CD4-positive, alpha-beta memory T cell (primary cell): ENCODE results near the gene NENF. TPM values are rescaled to one million over a fixed set of nuclear protein-coding genes. Genes with fewer than 3 reads are reported as not detected.

Source experiments
- CTCF ChIA-PET: fragments of 350-600 bp; sonication (Branson Sonifier 250); formaldehyde crosslinking; loops from one replicate; lab custom pipeline; 2021; ENCODE audit warnings: inconsistent platforms; ENCODE audit not compliant: partially characterized antibody; lab: Charles Lee
- POLR2A ChIA-PET: fragments of 350-600 bp; sonication (Branson Sonifier 250); formaldehyde crosslinking; loops from one replicate; lab custom pipeline; 2021; ENCODE audit not compliant: partially characterized antibody; lab: Charles Lee
- DNase-seq, 5 donors: peaks; one replicate each; pipeline versions ENCODE4 v3.0.0 to v3.0.0-alpha.2; 2020 to 2022; ENCODE audit warnings: mixed read lengths in 1 of 5
- H3K27ac ChIP-seq: one replicate; pipeline ENCODE4 v1.7.0; 2013; ENCODE audit warnings: low read depth, low read length
- H3K27me3 ChIP-seq: 2 replicates; pipeline ENCODE4 v1.7.0; 2013; ENCODE audit warnings: mild to moderate bottlenecking, low read length, moderate library complexity; ENCODE audit not compliant: insufficient read depth
- H3K36me3 ChIP-seq: 2 replicates; pipeline ENCODE4 v1.7.0; 2013; ENCODE audit warnings: mild to moderate bottlenecking, low read length, moderate library complexity; ENCODE audit not compliant: insufficient read depth
- H3K4me1 ChIP-seq: 2 replicates; pipeline ENCODE4 v1.7.0; 2013; ENCODE audit warnings: mild to moderate bottlenecking, low read length, moderate library complexity; ENCODE audit not compliant: insufficient read depth
- H3K4me3 ChIP-seq, 2 donors: one replicate each; pipeline ENCODE4 v1.7.0; 2013; ENCODE audit warnings: low read length in 2 of 2, mild to moderate bottlenecking in 1 of 2
- H3K9me3 ChIP-seq, 2 donors: one replicate each; pipeline ENCODE4 v1.7.0; 2013; ENCODE audit warnings: low read length in 2 of 2, control low read depth in 1 of 2; ENCODE audit not compliant: control insufficient read depth in 1 of 2
- H3K27ac Mint-ChIP-seq, 7 donors: one replicate each; pipeline ENCODE4 v1.8.0; 2020 to 2021; ENCODE audit warnings: mixed read lengths in 7 of 7, mild to moderate bottlenecking in 6 of 7, inconsistent platforms in 3 of 7, moderate library complexity in 3 of 7
- H3K27me3 Mint-ChIP-seq, 2 donors: one replicate each; pipeline ENCODE4 v1.8.0; 2020 to 2021; ENCODE audit warnings: mixed read lengths in 2 of 2
- H3K36me3 Mint-ChIP-seq, 2 donors: one replicate each; pipeline ENCODE4 v1.8.0; 2020 to 2021; ENCODE audit warnings: mixed read lengths in 2 of 2, inconsistent platforms in 1 of 2, mild to moderate bottlenecking in 1 of 2
- H3K4me1 Mint-ChIP-seq, 4 donors: one replicate each; pipeline ENCODE4 v1.8.0; 2020 to 2021; ENCODE audit warnings: mixed read lengths in 4 of 4, mild to moderate bottlenecking in 1 of 4
- H3K4me3 Mint-ChIP-seq, 8 donors: one replicate each; pipeline ENCODE4 v1.8.0; 2020 to 2021; ENCODE audit warnings: mixed read lengths in 8 of 8, mild to moderate bottlenecking in 7 of 8, moderate library complexity in 6 of 8, inconsistent platforms in 3 of 8
- H3K9me3 Mint-ChIP-seq, 8 donors: one replicate each; pipeline ENCODE4 v1.8.0; 2020 to 2021; ENCODE audit warnings: mixed read lengths in 8 of 8, mild to moderate bottlenecking in 5 of 8, inconsistent platforms in 3 of 8, moderate library complexity in 1 of 8
- intact Hi-C: fragments of 100-400 bp; cut with micrococcal nuclease; formaldehyde crosslinking; loops from one replicate; pipeline ENCODE4 v1.15.1; 2023
- polyA plus RNA-seq, 2 donors: library from polyadenylated mRNA; unstranded; fragments of 300-500 nt; fragmentation: Illumina TruSeq; gene quantifications; one replicate each; pipeline ENCODE4 v1.2.3, GENCODE V29; 2021
- total RNA-seq, 2 experiments: library from RNA; stranded (reverse); gene quantifications; one replicate each; pipeline ENCODE4 v1.2.3, GENCODE V29; 2021

The NENF gene
- total and polyA plus RNA-seq, 4 experiments from 2014 or later = 18.7 to 76.2 (median 31.8) TPM

GRCh38 chr1:212452323-212453155 is 19.8 kb downstream of the NENF start:
- intact Hi-C loops = no loop called here
- CTCF ChIA-PET = interaction anchor here (1.0 to 11.6 kb wide), 4 partner anchors 18 to 391 kb away, joined by 3 to 404 read pairs (median 120); no protein-coding TSS in a partner anchor
- no peak overlapping the region for H3K4me3 Mint-ChIP-seq
- Histone ChIP-seq H3K27ac (no peak overlapping the region), H3K36me3 (no peaks in the 10 kb centered on the region), H3K9me3 (no peaks in the 10 kb centered on the region), H3K4me1 (peaks cover 3% of the 10 kb centered on the region), H3K27me3 (no peaks in the 10 kb centered on the region), H3K4me3 (no peak overlapping the region)
- no peaks in the 10 kb centered on the region for H3K36me3 Mint-ChIP-seq
- no peak for DNase-seq
- peaks cover 0 to 1% (median 0%) of the 10 kb centered on the region in 4 donors for H3K4me1 Mint-ChIP-seq
- no peaks in the 10 kb centered on the region for H3K27me3 Mint-ChIP-seq
- POLR2A ChIA-PET = no interaction called here
- H3K27ac Mint-ChIP-seq = peak overlapping the region in 2 of 7 donors; percentile 22 to 73
- H3K9me3 Mint-ChIP-seq = no peaks in the 10 kb centered on the region

- peaks cover 3% of the 10 kb centered on the region for H3K4me1 ChIP-seq
- H3K9me3 ChIP-seq = no peaks in the 10 kb centered on the region
- H3K27me3 ChIP-seq = no peaks in the 10 kb centered on the region
- no peak overlapping the region for H3K27ac ChIP-seq
- H3K36me3 ChIP-seq = no peaks in the 10 kb centered on the region
- Mint-ChIP-seq H3K27me3 (no peaks in the 10 kb centered on the region), H3K36me3 (no peaks in the 10 kb centered on the region), H3K9me3 (no peaks in the 10 kb centered on the region), H3K4me1 (peaks cover 0 to 5% (median under 1%) of the 10 kb centered on the region in 4 donors), H3K4me3 (no peak overlapping the region), H3K27ac (no peak overlapping the region)
- POLR2A ChIA-PET = no interaction called here
- no peak for DNase-seq
- intact Hi-C loops = no loop called here
- no peak overlapping the region for H3K4me3 ChIP-seq
- CTCF ChIA-PET = interaction anchor here (0.9 to 11.6 kb wide), 4 partner anchors 12 to 391 kb away, joined by 3 to 404 read pairs (median 120); no protein-coding TSS in a partner anchor
Measured at GRCh38 chr1:212453156-212453857, 20.6 kb downstream of the NENF start.

GRCh38 chr1:212454741-212455140 is 22.0 kb downstream of the NENF start:
- Histone ChIP-seq H3K36me3 (no peaks in the 10 kb centered on the region), H3K9me3 (no peaks in the 10 kb centered on the region), H3K27ac (no peak overlapping the region), H3K27me3 (no peaks in the 10 kb centered on the region), H3K4me1 (peaks cover 3% of the 10 kb centered on the region), H3K4me3 (no peak overlapping the region)
- H3K36me3 Mint-ChIP-seq = no peaks in the 10 kb centered on the region
- H3K4me3 Mint-ChIP-seq = no peak overlapping the region
- ChIA-PET POLR2A (no interaction called here), CTCF (interaction anchor here (0.8 to 11.6 kb wide), 21 partner anchors 9 to 779 kb away, joined by 3 to 404 read pairs (median 15); partner anchors contain the start of genes DTL, INTS7, NEK2 and NENF)
- no peaks in the 10 kb centered on the region for H3K9me3 Mint-ChIP-seq
- H3K4me1 Mint-ChIP-seq = peaks cover 0 to 10% (median under 1%) of the 10 kb centered on the region in 4 donors
- H3K27ac Mint-ChIP-seq = no peak overlapping the region
- no peak for DNase-seq
- no peaks in the 10 kb centered on the region for H3K27me3 Mint-ChIP-seq
- intact Hi-C loops = loop anchor here (5.0 kb wide), 3 partner anchors 87 to 757 kb away; no protein-coding TSS in a partner anchor

GRCh38 chr1:212455401-212455800 is 22.7 kb downstream of the NENF start:
- no peak for DNase-seq
- Mint-ChIP-seq H3K4me3 (no peak overlapping the region), H3K27me3 (no peaks in the 10 kb centered on the region), H3K9me3 (no peaks in the 10 kb centered on the region), H3K36me3 (no peaks in the 10 kb centered on the region), H3K4me1 (peaks cover 0 to 10% (median under 1%) of the 10 kb centered on the region in 4 donors), H3K27ac (no peak overlapping the region)
- no peaks in the 10 kb centered on the region for H3K27me3 ChIP-seq
- H3K36me3 ChIP-seq = no peaks in the 10 kb centered on the region
- H3K9me3 ChIP-seq = no peaks in the 10 kb centered on the region
- intact Hi-C loops = loop anchor here (5.0 kb wide), 3 partner anchors 88 to 758 kb away; no protein-coding TSS in a partner anchor
- ChIA-PET POLR2A (interaction anchor here (1.4 to 2.5 kb wide), 4 partner anchors 23 to 774 kb away, joined by 3 to 10 read pairs (median 6); partner anchors contain the start of gene NENF), CTCF (interaction anchor here (0.6 to 11.6 kb wide), 87 partner anchors 8 to 941 kb away, joined by 3 to 404 read pairs (median 5); partner anchors contain the start of genes DTL, INTS7, NEK2 and NENF)
- peaks cover 3% of the 10 kb centered on the region for H3K4me1 ChIP-seq
- no peak overlapping the region for H3K4me3 ChIP-seq
- H3K27ac ChIP-seq = no peak overlapping the region

- peak; percentile 65 to 73 (median 69) for DNase-seq
- Histone ChIP-seq H3K27ac (no peak overlapping the region), H3K36me3 (no peaks in the 10 kb centered on the region), H3K4me1 (peaks cover 3% of the 10 kb centered on the region), H3K9me3 (no peaks in the 10 kb centered on the region), H3K4me3 (no peak overlapping the region), H3K27me3 (no peaks in the 10 kb centered on the region)
- peaks cover 0 to 10% (median under 1%) of the 10 kb centered on the region in 4 donors for H3K4me1 Mint-ChIP-seq
- POLR2A ChIA-PET = interaction anchor here (1.4 to 2.5 kb wide), 4 partner anchors 23 to 775 kb away, joined by 3 to 10 read pairs (median 6); partner anchors contain the start of gene NENF
- H3K27me3 Mint-ChIP-seq = no peaks in the 10 kb centered on the region
- CTCF ChIA-PET = interaction anchor here (0.6 to 11.6 kb wide), 109 partner anchors 8 to 942 kb away, joined by 3 to 404 read pairs (median 4); partner anchors contain the start of genes DTL, INTS7, NEK2 and NENF
- intact Hi-C loops = loop anchor here (1.0 to 5.0 kb wide), 9 partner anchors 89 to 776 kb away; partner anchors contain the start of genes DTL and INTS7
- no peak overlapping the region for H3K27ac Mint-ChIP-seq
- H3K9me3 Mint-ChIP-seq = no peaks in the 10 kb centered on the region
- H3K4me3 Mint-ChIP-seq = no peak overlapping the region
- no peaks in the 10 kb centered on the region for H3K36me3 Mint-ChIP-seq
Measured at GRCh38 chr1:212455803-212456528, 23.2 kb downstream of the NENF start.

GRCh38 chr1:212457740-212458338 is 25.1 kb downstream of the NENF start:
- Histone ChIP-seq H3K27ac (no peak overlapping the region), H3K27me3 (no peaks in the 10 kb centered on the region), H3K36me3 (no peaks in the 10 kb centered on the region), H3K4me1 (peaks cover 3% of the 10 kb centered on the region), H3K9me3 (no peaks in the 10 kb centered on the region), H3K4me3 (no peak overlapping the region)
- ChIA-PET POLR2A (interaction anchor here (1.2 to 1.3 kb wide), 2 partner anchors 422 to 777 kb away, joined by 4 to 6 read pairs; partner anchors contain the start of genes DTL and INTS7), CTCF (interaction anchor here (0.7 to 11.6 kb wide), 30 partner anchors 9 to 781 kb away, joined by 3 to 404 read pairs (median 6); partner anchors contain the start of genes DTL, INTS7, NENF and PACC1)
- DNase-seq = peak; percentile 38 to 51 (median 38)
- intact Hi-C loops = loop anchor here (5.0 kb wide), 3 partner anchors 91 to 761 kb away; no protein-coding TSS in a partner anchor
- H3K4me3 Mint-ChIP-seq = no peak overlapping the region
- peak overlapping the region in 2 of 7 donors; percentile 12 to 13 for H3K27ac Mint-ChIP-seq
- H3K4me1 Mint-ChIP-seq = peaks cover 0 to 10% (median under 1%) of the 10 kb centered on the region in 4 donors
- no peaks in the 10 kb centered on the region for H3K9me3 Mint-ChIP-seq
- no peaks in the 10 kb centered on the region for H3K27me3 Mint-ChIP-seq
- H3K36me3 Mint-ChIP-seq = no peaks in the 10 kb centered on the region
